GM19023 (cell line): Measurements from ENCODE around the gene MYOZ2.

Experiments used
- ATAC-seq: cut with Tn5 transposase; IDR thresholded peaks from one replicate; pipeline ENCODE4 v1.9.1; 2021; ENCODE audit warnings: mild to moderate bottlenecking, moderate library complexity; ENCODE audit not compliant: unreplicated experiment

The MYOZ2 gene

GRCh38 chr4:119190354-119190753 lies 54.7 kb downstream of the MYOZ2 start:
- no peak for ATAC-seq

- ATAC-seq = no peak
These were observed 55.9 kb downstream of the MYOZ2 start for GRCh38 chr4:119191505-119191904.

DNA sequence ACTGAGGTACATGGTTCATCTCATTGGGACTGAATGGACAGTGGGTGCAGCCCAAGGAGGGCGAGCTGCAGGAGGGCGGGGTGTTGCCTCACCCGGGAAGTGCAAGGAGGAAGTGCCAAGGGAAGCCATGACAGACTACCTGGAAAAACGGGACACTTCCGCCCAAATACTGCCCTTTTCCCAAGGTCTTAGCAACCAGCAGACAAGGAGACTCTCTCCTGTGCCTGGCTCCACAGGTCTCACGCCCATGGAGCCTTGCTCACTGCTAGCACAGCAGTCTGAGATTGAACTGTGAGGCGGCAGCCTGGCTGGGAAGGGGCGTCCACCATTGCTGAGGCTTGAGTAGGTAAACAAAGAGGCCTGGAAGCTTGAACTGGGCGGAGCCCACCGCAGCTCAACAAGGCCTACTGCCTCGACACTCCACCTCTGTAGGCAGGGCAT lies 62.2 kb downstream of the MYOZ2 start:
- no peak for ATAC-seq

DNA sequence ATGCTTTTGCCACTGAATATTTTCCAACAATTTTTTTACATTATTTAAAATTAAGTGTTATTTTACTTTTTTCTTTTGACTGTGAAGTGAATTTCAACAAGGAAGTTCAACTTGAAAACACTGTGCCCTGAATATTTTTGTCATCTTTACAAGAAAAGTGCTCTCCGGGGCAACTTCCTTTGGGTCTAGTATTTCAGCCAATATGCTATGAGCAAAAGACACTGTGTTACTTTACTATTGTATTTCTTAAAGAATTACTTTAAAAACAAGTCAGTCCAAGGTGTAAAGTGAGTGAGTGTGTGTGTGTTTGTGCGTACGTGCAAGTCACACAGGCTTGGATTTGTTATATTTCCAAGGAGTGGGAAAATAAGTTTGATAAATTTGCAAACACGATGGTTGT lies 69.3 kb downstream of the MYOZ2 start:
- ATAC-seq = no peak

GRCh38 chr4:119205690-119206089 lies 70.1 kb downstream of the MYOZ2 start:
- no peak for ATAC-seq

GRCh38 chr4:119206178-119206577 lies 70.5 kb downstream of the MYOZ2 start:
- no peak for ATAC-seq

GRCh38 chr4:119207051-119207450 lies 71.4 kb downstream of the MYOZ2 start:
- no peak for ATAC-seq

DNA sequence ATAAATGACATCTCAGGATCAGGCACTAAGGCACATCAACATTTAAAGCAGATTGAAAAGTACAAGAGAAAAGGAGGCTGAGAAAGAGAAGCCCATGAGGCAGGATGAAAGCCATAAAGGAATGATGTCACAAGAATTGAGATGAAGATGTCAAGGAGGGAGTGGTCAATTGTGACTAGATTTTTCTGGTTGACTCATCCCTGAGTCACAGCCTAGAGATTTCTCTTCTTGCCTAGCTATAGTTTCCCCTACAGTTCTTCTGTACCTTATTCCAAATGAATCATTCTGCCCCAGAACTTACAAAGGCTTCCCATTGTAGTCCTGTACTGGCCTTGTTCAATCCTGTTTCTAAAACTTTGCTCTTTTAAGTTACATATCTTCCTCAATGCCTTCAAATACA lies 73.4 kb downstream of the MYOZ2 start:
- no peak for ATAC-seq

GRCh38 chr4:119209586-119209985 lies 74.0 kb downstream of the MYOZ2 start:
- ATAC-seq = no peak

DNA sequence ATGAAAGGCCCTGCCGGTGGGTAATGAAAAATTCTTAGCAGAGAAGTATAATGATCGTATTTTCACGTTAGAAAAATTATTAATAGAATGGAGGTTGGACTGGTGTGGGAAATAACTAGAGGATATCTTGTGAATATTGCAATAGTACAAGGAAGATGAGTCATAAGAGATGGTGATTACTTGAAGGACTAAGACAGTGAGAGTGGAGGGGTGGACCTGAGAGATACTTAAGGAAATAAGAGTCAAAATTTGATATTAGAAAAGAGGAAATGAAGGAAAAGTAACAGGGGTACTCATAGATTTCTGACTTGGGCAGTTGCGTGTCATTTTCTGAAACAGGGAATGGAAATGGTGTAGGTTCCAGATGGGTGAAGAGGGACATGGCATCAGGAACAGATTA lies 75.1 kb downstream of the MYOZ2 start:
- ATAC-seq = no peak

DNA sequence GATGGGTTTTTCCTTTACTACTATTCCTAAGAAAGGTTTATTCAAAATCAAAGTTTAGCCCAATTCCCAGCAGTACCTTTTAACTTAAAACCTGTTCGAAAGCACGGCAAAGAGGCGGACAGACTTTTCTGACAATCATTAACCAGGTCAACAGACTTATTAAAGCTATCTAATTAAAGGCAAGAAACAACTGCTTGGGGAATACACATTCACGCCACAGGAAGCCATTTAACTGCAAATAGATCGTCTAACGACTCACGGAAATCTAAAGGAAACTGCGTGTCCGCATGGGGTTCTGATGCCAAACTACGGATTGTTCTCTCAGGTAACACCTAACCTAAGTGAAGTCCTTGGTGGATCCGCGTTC lies 76.2 kb downstream of the MYOZ2 start:
- peak; percentile 8 for ATAC-seq

DNA sequence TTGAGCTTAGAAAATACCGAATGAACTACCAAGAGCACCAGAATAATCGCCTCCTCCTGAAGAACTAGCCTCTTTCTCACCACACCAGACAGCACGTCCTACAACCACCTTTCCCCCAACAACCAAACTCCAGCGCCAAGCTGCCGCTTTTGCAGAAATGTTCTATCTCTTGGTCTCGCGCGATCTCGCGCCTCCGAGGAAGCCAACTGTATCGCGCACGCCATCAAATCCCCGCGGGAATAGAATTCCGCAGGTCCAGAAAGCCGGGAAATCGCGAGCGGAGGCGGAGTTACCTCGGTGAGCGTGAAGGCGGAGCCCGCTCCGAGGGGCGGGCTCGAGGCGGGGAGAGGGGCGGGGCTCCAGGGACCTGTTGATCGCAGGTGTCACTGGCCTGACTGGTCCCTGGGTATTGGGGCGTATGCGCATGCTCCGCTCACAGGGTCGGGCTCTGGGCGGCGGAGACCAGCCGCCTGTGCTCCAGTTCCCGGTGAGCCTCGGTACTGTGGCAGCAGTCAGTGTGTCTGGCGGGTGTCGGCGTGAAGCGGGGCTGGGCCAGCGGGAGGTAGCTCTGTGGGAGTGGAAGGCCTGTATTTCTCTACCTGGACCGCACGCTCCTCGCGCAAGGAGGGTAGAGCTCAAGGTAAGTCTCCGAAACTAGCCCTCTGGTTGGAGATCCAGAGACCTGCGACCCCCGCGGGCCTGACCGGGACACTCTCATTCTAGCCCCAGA lies 76.8 kb downstream of the MYOZ2 start, which contains the start of gene USP53:
USP53 (plus strand) TSS at position 480 of the 730 bp plus-strand sequence. CDS start 27,047 bp downstream, outside the sequence.
- ATAC-seq = peak; percentile 94

DNA sequence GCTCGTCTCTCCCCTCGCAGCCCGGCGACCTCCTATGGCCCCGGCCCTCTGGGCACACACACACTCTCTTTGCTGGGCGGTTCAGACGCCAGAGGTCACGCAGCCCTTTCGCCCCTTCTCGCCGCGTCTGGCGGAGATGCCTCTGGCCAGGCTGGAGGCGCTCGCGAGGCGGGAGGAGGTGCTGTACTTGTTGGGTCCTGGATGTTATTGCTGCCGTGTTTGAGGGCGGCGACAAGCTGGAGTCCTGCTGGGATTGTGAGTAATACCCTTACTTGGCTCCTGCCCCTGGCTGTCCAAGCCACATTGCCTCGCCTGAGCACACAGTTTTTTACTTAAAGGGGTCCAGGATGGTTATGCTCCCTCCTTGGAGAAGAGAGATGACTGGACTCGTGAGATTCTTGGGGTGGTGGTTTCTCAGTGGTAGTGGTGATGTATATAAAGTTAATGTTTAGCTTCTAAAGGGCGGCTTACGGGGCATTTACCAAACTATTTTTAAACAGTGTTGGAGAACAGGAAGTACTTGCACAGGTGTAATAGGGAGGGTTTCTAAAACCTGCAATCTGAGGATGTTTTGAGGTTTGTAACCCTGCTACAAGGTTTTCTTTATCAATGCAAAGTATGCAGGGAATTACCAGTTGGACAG lies 77.5 kb downstream of the MYOZ2 start:
- peak; percentile 61 for ATAC-seq

DNA sequence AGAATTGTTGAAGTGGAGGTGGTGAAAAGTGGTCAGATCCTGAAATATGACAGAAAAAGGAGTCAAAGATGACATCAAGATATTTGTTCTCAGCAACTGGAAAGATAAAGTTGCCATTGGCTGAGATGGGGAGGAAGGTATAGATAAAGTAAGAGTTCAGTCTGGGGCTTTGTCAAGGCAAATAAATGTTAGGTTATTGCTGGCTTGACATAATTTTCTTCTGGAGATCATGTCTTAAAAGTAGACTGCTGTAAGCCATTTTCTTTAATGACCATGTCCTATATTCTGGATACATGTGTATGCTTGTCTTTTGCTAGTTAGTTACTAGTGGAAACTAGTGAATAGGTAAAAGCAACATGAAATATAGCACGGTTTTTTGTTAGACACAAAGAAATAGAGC lies 82.5 kb downstream of the MYOZ2 start:
- no peak for ATAC-seq

DNA sequence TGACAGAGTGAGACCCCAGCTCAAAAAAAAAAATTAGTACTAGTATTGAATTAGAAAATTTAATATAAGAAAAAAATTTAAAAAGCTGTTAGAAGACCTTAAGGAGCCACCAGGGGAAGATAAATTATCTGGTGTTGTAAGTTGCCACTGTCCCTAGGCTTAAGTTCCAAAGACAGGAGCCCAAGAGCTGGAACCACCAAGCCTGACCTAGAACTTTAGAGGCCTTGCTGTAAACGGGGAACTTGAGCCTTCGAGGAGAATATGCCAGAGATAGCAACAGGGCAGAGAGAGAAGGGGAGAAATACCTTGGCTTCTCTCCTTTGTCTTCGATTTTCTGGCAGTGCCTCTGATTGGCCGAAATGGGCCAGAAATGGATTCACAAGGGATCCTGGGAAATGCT lies 85.8 kb downstream of the MYOZ2 start:
- ATAC-seq = no peak

DNA sequence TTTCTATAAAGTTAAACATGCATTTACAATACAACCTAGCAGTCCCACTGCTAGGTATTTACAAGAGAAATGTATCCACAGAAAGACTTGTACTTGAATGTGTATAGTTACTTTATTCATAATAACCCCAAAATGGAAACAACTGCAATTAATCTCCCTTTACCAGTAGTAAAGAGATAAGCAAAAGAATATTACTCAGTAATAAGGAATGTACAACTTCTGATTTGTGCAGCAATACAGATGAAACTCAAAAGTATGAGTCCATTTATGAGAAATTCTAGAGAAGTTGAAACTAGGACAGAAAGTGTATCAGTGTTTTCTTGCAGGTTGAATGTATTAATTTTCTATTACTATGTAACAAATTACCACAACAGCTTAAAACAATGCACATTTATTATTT lies 92.1 kb downstream of the MYOZ2 start:
- no peak for ATAC-seq

DNA sequence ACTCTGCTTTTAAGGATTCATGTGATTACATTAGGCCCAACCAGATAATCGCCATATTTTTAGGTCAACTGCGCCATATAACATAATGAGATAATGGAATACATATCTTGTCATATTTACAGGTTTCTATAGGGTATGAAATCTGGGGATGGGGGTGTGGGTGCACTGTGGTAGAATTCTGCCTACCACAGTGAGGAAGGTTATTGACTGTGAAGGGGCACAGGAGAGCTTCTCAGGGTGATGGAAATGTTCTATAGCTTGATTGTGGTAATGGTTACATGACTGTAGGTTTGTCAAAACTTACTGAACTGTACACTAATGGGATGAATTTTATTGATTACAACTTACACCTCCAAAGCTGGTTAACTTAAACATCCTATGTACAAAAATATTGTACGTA lies 92.8 kb downstream of the MYOZ2 start:
- no peak for ATAC-seq

GRCh38 chr4:119229908-119230687 lies 94.5 kb downstream of the MYOZ2 start:
- ATAC-seq = no peak

GRCh38 chr4:119231491-119231890 lies 95.9 kb downstream of the MYOZ2 start:
- no peak for ATAC-seq

- no peak for ATAC-seq
These were observed 96.7 kb downstream of the MYOZ2 start for GRCh38 chr4:119232286-119232685.

DNA sequence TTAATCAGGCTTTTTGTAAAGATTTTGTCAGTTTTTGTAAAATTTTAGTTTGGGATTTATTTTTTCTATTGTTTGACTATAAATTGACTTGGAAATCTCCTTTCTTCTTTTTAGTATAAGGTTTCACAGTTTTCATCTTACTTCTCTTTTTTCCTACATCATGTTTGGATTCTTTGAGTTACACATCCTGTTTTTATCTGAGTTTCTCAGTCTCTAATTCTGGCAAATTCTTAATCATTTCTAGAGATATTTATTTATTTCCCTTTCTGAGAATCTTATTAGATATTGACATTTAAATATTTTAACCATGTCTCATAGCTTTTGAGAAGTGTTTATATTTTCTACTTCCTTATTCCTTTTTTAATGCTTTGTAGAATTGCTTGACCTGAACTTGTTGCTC lies 97.6 kb downstream of the MYOZ2 start:
- no peak for ATAC-seq

- ATAC-seq = no peak
These were observed 98.1 kb downstream of the MYOZ2 start for GRCh38 chr4:119233750-119234149.
